ENCODE results near the gene CDX1. TPM values are rescaled to one million over a fixed set of nuclear protein-coding genes. Genes with fewer than 3 reads are reported as not detected.

The CDX1 gene
- total RNA-seq, 1 experiment from 2014 or later, result 1.8 TPM

DNA sequence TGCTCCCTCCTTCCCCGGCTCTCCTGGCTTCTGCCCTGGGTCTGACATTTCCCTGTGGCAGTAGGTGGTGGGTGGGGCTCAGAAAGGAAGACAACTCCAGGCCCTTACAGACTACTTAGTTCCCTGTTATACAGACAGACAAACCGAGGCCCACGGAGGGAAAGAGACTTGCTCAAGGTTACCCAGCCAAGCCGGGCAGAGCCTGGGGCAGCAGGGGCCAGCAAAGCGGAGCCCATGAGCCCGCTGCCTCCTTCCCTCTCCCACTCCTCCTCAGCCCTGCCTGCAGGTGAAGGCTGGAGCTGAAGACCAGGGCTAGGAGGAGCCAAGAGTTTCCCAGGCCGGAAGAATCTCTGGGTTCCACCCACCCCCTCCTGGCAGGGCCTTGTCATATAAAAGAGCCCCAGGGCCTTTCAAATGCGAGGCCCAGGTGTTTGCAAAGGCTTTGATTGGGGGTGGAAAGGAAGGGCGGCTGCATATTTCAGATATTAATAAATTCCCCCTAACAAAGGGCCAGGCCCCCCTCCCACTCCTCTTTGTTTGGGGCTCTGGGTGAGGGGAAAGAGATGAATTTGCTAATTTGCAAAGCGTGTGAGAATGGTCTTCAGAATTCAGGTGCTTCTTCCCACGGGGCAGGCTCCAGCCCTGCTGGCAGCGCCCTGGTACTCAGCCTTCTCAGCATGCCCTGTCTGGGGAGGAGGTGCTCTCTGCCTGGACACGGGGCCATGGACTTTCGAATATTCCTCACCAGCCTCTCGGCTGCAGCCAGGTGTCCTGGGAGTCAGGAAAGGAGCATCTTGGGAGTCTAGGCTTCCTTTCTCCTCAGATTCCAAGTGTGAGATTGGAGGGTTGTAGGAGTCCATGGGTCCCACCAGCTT, 44.8 kb downstream of the CDX1 start:
- H3K27me3 ChIP-seq (replicated peaks), result no peaks in the 10 kb centered on the region
- no peak overlapping the region for H3K27ac ChIP-seq
- no peak overlapping the region for H3K4me3 ChIP-seq
- DNase-seq (ENCODE audit: low read depth in 1 of 2, low spot score in 2 of 2), result no peak
- peaks cover 27% of the 10 kb centered on the region for H3K4me1 ChIP-seq (replicated peaks)
- H3K36me3 ChIP-seq, result 0 out of 2 replicates have a peak, but pooled peaks cover 4% of the 10 kb centered on the region
- H3K9me3 ChIP-seq (replicated peaks), result no peaks in the 10 kb centered on the region

DNA sequence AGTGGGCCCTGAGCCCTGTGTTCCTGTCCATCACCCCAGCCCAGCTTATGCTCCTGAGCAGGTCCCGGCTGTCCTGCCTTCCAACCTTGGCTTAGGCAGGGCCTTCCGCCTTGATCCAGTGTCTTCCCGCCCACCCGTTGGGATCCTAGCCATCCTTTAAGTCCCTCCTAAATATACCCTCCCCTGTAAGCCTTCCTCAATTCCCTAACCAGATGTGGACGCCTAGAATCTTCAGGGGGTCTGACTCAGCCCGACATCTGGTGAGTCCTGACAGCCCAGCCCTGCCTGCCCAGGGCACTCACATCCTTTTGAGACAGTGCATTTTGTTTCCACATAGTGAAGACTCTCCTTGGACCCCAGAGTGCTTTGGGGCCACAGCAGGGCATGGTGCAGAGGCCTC, 47.0 kb downstream of the CDX1 start:
- no peaks in the 10 kb centered on the region for H3K9me3 ChIP-seq (replicated peaks)
- no peak for DNase-seq (ENCODE audit: low read depth in 1 of 2, low spot score in 2 of 2)
- H3K4me1 ChIP-seq (replicated peaks), result peaks cover 29% of the 10 kb centered on the region
- H3K27ac ChIP-seq, result no peak overlapping the region
- no peak overlapping the region for H3K4me3 ChIP-seq
- 0 out of 2 replicates have a peak, but pooled peaks cover 4% of the 10 kb centered on the region for H3K36me3 ChIP-seq
- no peaks in the 10 kb centered on the region for H3K27me3 ChIP-seq (replicated peaks)

DNA sequence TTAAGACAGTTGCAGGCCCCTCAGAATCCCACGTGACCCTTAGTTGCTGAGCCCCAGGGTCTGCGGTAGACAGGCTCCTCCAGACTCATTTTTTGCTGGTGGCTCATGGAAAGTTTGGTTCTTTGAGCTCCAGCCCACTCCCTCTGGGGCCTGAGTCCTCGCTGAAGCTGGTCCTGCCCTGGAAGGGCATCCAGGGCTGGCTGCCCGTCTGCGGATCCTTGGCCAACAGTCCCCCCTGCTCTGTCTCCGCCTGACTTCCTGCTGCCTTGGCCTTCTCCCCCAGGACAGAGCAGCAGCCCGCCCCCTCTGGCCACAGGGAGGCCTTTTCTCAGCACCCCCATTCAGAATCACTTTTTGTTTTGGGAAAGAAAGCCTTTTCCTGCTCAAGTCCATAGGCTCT, 47.7 kb downstream of the CDX1 start:
- Histone ChIP-seq H3K9me3 (replicated peaks) (no peaks in the 10 kb centered on the region), H3K27ac (no peak overlapping the region)
- DNase-seq (ENCODE audit: low read depth in 1 of 2, low spot score in 2 of 2), result no peak

DNA sequence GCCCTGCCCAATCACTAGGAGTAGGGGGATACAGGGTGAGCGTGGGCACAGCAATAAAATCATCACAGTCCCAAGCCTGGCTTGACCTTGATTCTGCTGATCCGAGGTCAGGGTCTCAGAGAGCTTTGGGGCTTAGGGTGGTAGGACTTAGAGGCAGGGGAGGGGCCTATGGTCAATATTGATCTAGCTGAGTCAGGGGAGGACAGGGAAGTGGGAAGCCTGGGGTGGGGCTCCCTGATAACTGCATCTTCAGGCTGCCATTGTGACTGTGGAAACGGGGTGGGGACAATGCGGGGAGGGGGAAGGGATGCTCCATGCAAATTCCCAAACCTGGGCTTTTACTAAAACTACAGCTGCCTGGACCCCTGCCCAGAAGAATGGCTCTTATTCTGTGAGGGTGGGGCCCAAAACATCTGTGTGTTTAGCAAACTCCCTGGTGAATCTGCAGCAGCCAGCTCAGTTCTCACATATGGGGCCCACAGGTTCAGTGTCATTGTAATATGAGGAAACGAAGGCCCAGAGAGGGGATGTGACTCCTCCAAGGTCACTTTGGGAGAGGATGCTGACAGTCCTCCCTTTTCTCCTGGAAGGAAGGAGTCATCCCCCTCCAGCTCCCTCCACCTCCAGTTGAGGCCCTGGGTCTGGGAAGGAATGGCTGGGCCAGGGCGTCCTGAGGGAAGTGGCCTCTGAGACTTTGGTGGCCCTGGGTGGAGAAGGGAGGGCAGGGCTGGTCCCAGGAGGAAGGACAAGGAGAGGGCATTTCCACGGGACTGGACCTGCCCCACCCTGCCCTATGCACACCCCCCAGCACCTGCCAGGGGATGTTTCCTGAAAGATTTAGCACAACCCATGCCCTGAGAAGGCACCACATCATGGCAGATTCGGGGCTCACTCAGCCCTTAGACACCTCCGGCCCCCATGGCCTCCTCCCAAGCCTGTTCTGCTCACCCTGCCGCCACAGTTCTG, 49.7 kb downstream of the CDX1 start:
- Histone ChIP-seq H3K27me3 (replicated peaks) (no peaks in the 10 kb centered on the region), H3K27ac (no peak overlapping the region), H3K36me3 (no peaks in the 10 kb centered on the region), H3K4me1 (replicated peaks) (peaks cover 8% of the 10 kb centered on the region), H3K9me3 (replicated peaks) (no peaks in the 10 kb centered on the region), H3K4me3 (no peak overlapping the region)
- DNase-seq (ENCODE audit: low read depth in 1 of 2, low spot score in 2 of 2), result no peak

More for the DNA sequence above, 47.7 kb downstream of the CDX1 start:
- Histone ChIP-seq H3K27me3 (replicated peaks) (no peaks in the 10 kb centered on the region), H3K4me3 (no peak overlapping the region), H3K36me3 (0 out of 2 replicates have a peak, but pooled peaks cover under 1% of the 10 kb centered on the region), H3K4me1 (replicated peaks) (peaks cover 21% of the 10 kb centered on the region)

DNA sequence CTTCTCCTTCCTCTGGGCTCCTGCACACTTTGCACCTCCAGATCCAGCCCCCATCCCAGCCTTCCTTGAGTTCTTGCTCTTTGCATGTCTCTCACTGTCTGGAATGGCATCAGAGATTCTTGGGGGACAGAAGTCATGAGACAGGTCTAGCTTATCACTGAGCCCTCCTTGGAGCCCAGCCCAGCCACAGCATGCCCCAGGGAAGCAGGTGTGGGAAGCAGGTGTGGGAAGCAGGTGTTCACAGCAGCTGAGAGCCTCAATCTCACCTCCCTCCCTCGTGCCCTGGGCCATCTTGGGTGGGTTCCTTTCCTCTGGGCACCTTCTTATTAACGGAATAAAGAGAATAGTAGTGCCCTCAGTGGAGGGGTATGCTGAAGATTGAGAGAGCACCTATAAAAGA, 50.5 kb downstream of the CDX1 start:
- Histone ChIP-seq H3K36me3 (no peaks in the 10 kb centered on the region), H3K9me3 (replicated peaks) (no peaks in the 10 kb centered on the region)

DNA sequence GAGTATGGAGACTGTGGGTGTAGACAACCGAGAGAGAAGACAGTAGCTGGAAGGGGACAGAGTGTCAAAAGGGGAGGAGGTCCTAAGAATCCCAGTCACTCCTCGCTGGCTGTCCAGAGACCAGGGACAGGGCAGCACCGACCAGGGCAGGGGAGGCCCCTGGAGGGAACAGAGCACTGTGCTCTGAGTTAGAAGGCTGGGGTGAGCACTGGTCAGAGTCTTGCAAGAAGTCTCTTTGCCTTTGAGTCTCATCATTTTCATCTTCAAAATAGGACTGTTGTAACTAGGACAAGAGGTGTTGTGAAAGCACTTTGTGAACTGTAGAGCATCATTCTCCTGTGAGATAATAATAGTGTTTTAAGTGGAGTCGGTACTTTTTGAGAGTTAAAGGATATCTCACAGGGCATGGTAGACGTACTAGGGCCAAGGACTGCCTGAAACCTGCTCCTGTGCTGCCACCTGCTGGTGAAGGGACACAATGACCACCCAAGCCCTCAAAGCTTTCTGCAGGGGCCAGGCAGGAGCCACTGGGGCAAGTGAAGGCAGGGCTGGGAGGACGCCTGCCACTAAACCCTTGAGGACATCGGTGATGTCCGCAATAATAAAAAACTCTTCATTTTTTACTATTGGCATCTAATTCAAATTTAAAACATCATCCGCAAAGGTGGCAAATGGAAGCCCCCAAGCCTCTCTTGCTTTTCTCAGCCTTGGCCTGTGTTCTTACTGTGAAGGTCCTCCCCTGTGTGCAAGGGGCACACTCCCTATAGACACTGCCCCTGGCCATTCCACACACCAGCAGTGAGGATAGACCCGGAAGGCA, 51.5 kb downstream of the CDX1 start:
- Histone ChIP-seq H3K4me3 (no peak overlapping the region), H3K27me3 (replicated peaks) (no peaks in the 10 kb centered on the region), H3K36me3 (no peaks in the 10 kb centered on the region), H3K27ac (no peak overlapping the region), H3K9me3 (replicated peaks) (no peaks in the 10 kb centered on the region), H3K4me1 (replicated peaks) (peaks cover 8% of the 10 kb centered on the region)
- peak; percentile 85 to 89 for DNase-seq (ENCODE audit: low read depth in 1 of 2, low spot score in 2 of 2)

More for the DNA sequence above, 50.5 kb downstream of the CDX1 start:
- H3K27me3 ChIP-seq (replicated peaks), result no peaks in the 10 kb centered on the region
- H3K4me3 ChIP-seq, result no peak overlapping the region
- DNase-seq (ENCODE audit: low read depth in 1 of 2, low spot score in 2 of 2), result no peak
- H3K4me1 ChIP-seq (replicated peaks), result peaks cover 8% of the 10 kb centered on the region
- no peak overlapping the region for H3K27ac ChIP-seq

DNA sequence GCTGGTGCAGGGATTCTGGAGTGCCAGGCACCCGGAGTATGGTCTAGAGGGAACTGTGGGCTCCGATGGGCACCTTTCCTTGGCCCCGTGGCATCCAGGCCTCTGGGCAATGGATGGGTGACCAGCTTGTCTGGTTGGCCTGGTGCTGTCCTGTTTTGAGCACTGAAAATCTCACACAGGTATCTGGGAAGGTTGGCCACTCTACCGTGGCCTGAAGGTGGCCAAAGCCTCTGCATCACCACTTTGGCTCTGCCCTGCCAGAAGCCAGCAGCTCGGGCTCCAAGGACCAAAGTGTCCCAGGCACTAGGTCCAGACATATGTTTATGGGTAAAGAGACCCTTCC, 52.1 kb downstream of the CDX1 start:
- Histone ChIP-seq H3K9me3 (replicated peaks) (no peaks in the 10 kb centered on the region), H3K36me3 (no peaks in the 10 kb centered on the region), H3K4me3 (no peak overlapping the region), H3K27me3 (replicated peaks) (no peaks in the 10 kb centered on the region), H3K4me1 (replicated peaks) (peaks cover 8% of the 10 kb centered on the region), H3K27ac (no peak overlapping the region)
- no peak for DNase-seq (ENCODE audit: low read depth in 1 of 2, low spot score in 2 of 2)

DNA sequence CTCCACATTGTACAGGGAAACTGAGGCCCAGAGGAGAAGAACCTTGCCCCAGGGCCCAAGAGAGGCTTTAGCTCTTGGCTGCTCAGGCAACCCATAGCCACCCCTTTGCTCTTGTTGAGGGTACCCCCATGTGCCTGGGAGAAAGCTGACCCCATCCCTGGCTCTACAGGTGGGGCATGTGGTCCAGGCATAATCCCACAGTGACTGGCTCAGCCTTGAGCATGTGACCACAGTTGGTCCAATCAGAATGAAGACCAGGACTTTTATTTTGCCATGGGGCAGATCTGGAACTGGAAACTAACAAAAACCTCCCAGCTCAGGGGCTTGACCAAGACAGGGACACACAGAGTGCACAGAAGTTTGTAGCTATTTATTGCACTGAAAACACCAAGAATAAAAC, 52.6 kb downstream of the CDX1 start:
- Histone ChIP-seq H3K36me3 (no peaks in the 10 kb centered on the region), H3K27ac (no peak overlapping the region), H3K27me3 (replicated peaks) (no peaks in the 10 kb centered on the region), H3K4me1 (replicated peaks) (peaks cover 8% of the 10 kb centered on the region), H3K9me3 (replicated peaks) (no peaks in the 10 kb centered on the region), H3K4me3 (no peak overlapping the region)
- DNase-seq (ENCODE audit: low read depth in 1 of 2, low spot score in 2 of 2), result no peak

DNA sequence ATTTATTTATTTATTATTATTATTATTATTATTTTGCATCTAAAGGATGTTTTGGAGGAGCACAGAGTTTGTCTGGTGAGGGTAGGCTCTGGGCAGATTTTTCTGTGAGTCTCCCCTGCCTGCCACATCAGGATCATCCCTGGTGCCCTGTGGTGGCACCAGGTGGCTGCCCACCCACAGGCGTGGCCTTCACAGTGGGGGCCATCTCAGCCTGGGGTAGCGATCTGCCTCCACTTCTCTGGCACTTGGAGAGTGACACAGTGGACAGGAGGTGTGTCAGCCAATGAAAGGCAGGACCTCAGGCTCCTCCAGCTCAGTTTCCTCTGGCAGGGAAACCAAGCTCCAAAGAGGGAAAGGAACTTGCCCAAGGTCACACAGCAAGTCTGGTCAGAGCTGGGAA, 53.3 kb downstream of the CDX1 start:
- H3K4me3 ChIP-seq, result no peak overlapping the region
- H3K9me3 ChIP-seq (replicated peaks), result no peaks in the 10 kb centered on the region
- no peaks in the 10 kb centered on the region for H3K27me3 ChIP-seq (replicated peaks)
- no peak for DNase-seq (ENCODE audit: low read depth in 1 of 2, low spot score in 2 of 2)
- peaks cover 5% of the 10 kb centered on the region for H3K4me1 ChIP-seq (replicated peaks)
- no peak overlapping the region for H3K27ac ChIP-seq
- H3K36me3 ChIP-seq, result no peaks in the 10 kb centered on the region

DNA sequence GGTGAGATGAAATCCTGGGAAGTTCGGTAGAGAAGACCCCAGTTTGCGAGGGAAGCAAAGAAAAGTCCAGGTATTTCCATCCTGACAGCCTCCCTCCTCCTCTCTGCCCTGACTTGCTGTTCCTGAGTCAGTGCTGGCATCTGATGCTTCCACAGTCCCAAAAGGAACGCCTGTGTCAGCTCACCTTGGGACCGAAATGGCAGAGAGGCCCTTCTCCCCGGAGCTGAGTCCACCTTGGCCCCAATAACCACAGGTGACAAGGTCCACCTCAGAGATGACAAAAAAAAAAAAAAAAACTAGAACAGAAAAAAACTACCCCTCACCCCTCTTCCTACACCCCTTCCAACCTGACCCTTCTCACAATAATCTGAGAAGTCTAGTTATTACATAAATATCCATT, 54.9 kb downstream of the CDX1 start:
- no peak overlapping the region for H3K4me3 ChIP-seq
- no peaks in the 10 kb centered on the region for H3K27me3 ChIP-seq (replicated peaks)
- no peak for DNase-seq (ENCODE audit: low read depth in 1 of 2, low spot score in 2 of 2)
- H3K27ac ChIP-seq, result no peak overlapping the region
- no peaks in the 10 kb centered on the region for H3K9me3 ChIP-seq (replicated peaks)
- peaks cover 5% of the 10 kb centered on the region for H3K4me1 ChIP-seq (replicated peaks)
- no peaks in the 10 kb centered on the region for H3K36me3 ChIP-seq

DNA sequence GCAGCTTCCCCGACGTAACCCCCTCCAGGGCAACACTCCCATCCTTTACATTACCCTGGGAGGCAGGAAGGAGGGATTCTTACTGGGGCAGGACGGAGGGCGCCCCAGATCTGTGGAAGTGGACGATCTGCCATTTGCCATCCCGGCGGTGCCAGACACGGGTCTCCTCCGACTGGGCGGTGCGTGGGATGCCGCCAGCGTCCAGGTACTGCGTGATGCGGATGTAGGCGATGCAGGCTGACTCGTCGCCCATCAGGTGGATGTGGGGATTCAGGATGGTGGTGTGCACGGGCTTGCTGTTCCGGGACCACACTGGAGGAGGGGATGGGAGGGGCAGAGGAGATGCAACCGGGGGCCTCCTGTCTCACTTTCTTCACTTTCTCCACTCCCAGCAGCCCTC, 56.3 kb downstream of the CDX1 start:
- H3K36me3 ChIP-seq, result no peaks in the 10 kb centered on the region
- no peaks in the 10 kb centered on the region for H3K9me3 ChIP-seq (replicated peaks)
- H3K27me3 ChIP-seq (replicated peaks), result no peaks in the 10 kb centered on the region
- no peak overlapping the region for H3K4me3 ChIP-seq
- DNase-seq (ENCODE audit: low read depth in 1 of 2, low spot score in 2 of 2), result no peak
- H3K4me1 ChIP-seq (replicated peaks), result peaks cover 2% of the 10 kb centered on the region
- H3K27ac ChIP-seq, result no peak overlapping the region

DNA sequence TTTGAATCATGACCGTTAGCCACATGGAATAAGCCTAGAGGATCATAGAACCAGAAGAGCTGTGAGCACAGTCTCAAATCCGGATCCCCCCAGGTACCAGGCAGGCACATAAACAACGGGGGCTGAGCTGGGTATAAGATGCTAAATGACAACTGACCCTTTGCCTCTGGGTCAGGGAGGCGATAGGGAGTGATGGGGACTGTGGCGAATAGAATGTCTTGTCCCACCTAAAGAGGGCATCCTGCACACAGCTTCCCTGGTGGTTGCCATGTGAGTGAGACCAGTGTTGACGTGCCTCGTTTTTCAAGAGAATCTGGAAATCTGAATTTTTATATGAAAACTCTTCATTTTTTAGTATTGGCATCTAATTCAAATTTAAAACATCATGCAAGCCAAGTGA, 56.9 kb downstream of the CDX1 start:
- Histone ChIP-seq H3K27me3 (replicated peaks) (no peaks in the 10 kb centered on the region), H3K9me3 (replicated peaks) (no peaks in the 10 kb centered on the region), H3K27ac (no peak overlapping the region), H3K4me3 (no peak overlapping the region), H3K4me1 (replicated peaks) (no peaks in the 10 kb centered on the region), H3K36me3 (no peaks in the 10 kb centered on the region)
- no peak for DNase-seq (ENCODE audit: low read depth in 1 of 2, low spot score in 2 of 2)

DNA sequence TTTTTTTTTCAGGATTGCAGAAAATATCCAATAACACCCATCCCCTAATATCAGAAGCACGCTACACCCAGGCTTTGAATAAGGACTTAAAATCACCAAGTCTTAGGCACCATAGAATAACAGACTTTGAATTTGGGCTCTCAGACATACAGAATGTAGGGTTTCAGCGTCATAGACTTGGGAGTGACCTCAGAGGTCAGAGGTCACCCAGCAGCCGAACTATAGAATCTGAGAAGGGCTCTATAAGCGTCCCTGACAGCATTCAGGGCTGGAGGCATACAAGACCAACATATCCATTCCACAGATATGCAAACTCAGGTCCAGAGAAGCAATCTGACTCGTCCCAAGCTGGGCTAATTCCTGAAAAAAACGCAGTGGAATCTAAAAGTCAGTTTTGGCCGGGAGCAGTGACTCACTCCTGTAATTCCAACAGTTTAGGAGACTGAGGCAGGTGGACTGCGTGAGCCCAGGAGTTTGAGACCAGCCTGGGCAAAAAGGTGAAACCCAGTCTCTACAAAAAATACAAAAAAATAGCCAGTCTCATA, 58.0 kb downstream of the CDX1 start:
- DNase-seq (ENCODE audit: low read depth in 1 of 2, low spot score in 2 of 2), result no peak
- no peaks in the 10 kb centered on the region for H3K27me3 ChIP-seq (replicated peaks)

More for the DNA sequence above, 58.0 kb downstream of the CDX1 start:
- Histone ChIP-seq H3K4me3 (no peak overlapping the region), H3K9me3 (replicated peaks) (no peaks in the 10 kb centered on the region), H3K4me1 (replicated peaks) (no peaks in the 10 kb centered on the region), H3K36me3 (no peaks in the 10 kb centered on the region), H3K27ac (no peak overlapping the region)
